K562 (cell line): Measurements from ENCODE around the gene SLC25A11. TPM values are rescaled to one million over a fixed set of nuclear protein-coding genes. Genes with fewer than 3 reads are reported as not detected.

Experiments
- ATAC-seq: fragments of 200-7000 bp; cut with Tn5 transposase; 3 replicates; pipeline ENCODE4 v1.9.1; 2020; ENCODE audit warnings: moderate library complexity
- BruUV-seq: library from RNA; stranded (reverse); fragments of 400-500 nt; replicated peaks from 2 replicates; lab custom pipeline; 2021; lab: Mats Ljungman, UMichigan
- CTCF ChIA-PET: fragments of 300-600 bp; formaldehyde crosslinking; extraction: SDS; loops from one replicate; lab custom pipeline; 2021; ENCODE audit warnings: low intra/inter-chr PET ratio; lab: Yijun Ruan, JAX
- POLR2A ChIA-PET: fragments of 300-600, 350-650 bp; sonication (Branson Sonifier 250); formaldehyde crosslinking; extraction: SDS; loops from one replicate; lab custom pipeline; 2021; ENCODE audit warnings: antibody characterized with exemption, inconsistent platforms; lab: Yijun Ruan, JAX
- DNase-seq, 4 experiments: peaks; one replicate each; pipeline versions ENCODE4 v3.0.0 to v3.0.0-alpha.2; 2011 to 2018; ENCODE audit warnings: low spot score in 3 of 4, mixed read lengths in 3 of 4; ENCODE audit errors: extremely low read depth in 1 of 4
- FAIRE-seq: peaks from 2 replicates; lab custom pipeline; 2011; peaks lifted over from hg19 to GRCh38; lab: Jason Lieb, UNC
- H2AFZ ChIP-seq: 2 replicates; pipeline ENCODE4 v1.6.0; 2011; ENCODE audit warnings: low read depth, low read length, control low read depth, inconsistent platforms
- H3K27ac ChIP-seq: fragments of 200-600 bp; 3 replicates; pipeline ENCODE4 v1.8.0; 2011; ENCODE audit warnings: low read depth, mild to moderate bottlenecking, control low read depth, inconsistent platforms, low read length, moderate library complexity, mixed read lengths; ENCODE audit errors: extremely low read depth
- H3K27me3 ChIP-seq, 2 experiments: fragments of 300-600 bp in 1 of 2; 2 replicates in 1 of 2; 3 replicates in 1 of 2; pipeline versions ENCODE4 v1.6.0 to v1.8.0; 2011; ENCODE audit warnings: inconsistent platforms in 2 of 2, low read length in 2 of 2, mild to moderate bottlenecking in 1 of 2, mixed read lengths in 1 of 2, moderate library complexity in 1 of 2; ENCODE audit not compliant: control insufficient read depth in 2 of 2, insufficient read depth in 2 of 2
- H3K36me3 ChIP-seq: fragments of 300-600 bp; 3 replicates; pipeline ENCODE4 v1.8.0; 2011; ENCODE audit warnings: mild to moderate bottlenecking, low read length, inconsistent platforms; ENCODE audit not compliant: control insufficient read depth, insufficient read depth
- H3K4me1 ChIP-seq, 2 experiments: fragments of 200-600 bp in 1 of 2; replicated peaks in 1 of 2; 2 replicates in 1 of 2; 3 replicates in 1 of 2; pipeline versions ENCODE4 v1.5.1 to v1.8.0; 2011; ENCODE audit warnings: inconsistent platforms in 2 of 2, low read length in 2 of 2, mild to moderate bottlenecking in 1 of 2, mixed read lengths in 1 of 2, moderate library complexity in 1 of 2; ENCODE audit not compliant: control insufficient read depth in 2 of 2, insufficient read depth in 2 of 2
- H3K4me2 ChIP-seq: 2 replicates; pipeline ENCODE4 v1.6.1; 2011; ENCODE audit warnings: low read length, control low read depth, inconsistent platforms, mixed read lengths; ENCODE audit not compliant: insufficient read depth
- H3K4me3 ChIP-seq: fragments of 200-600 bp; sonication (generic), shearing (Covaris generic); 2 replicates; pipeline ENCODE4 v1.5.1; 2016; ENCODE audit warnings: control low read depth, inconsistent platforms
- H3K79me2 ChIP-seq: fragments of 200-600 bp; 3 replicates; pipeline ENCODE4 v1.8.0; 2011; ENCODE audit warnings: low read length, inconsistent platforms; ENCODE audit not compliant: control insufficient read depth, insufficient read depth
- H3K9ac ChIP-seq, 2 experiments: 2 replicates each; pipeline versions ENCODE4 v1.6.0 to v1.6.1; 2011; ENCODE audit warnings: low read depth in 2 of 2, low read length in 2 of 2, control low read depth in 1 of 2, inconsistent platforms in 1 of 2, mild to moderate bottlenecking in 1 of 2, mixed read lengths in 1 of 2; ENCODE audit not compliant: insufficient read depth in 1 of 2
- H3K9me1 ChIP-seq: one replicate; pipeline ENCODE4 v1.6.0; 2011; ENCODE audit warnings: inconsistent platforms, mild to moderate bottlenecking, low read length, moderate library complexity; ENCODE audit not compliant: control insufficient read depth, insufficient read depth
- H3K9me3 ChIP-seq: replicated peaks from 2 replicates; pipeline ENCODE4 v1.5.1; 2011; ENCODE audit warnings: low read depth, low read length, inconsistent platforms; ENCODE audit not compliant: control insufficient read depth, insufficient read depth
- H4K20me1 ChIP-seq: replicated peaks from 2 replicates; pipeline ENCODE4 v1.6.1; 2011; ENCODE audit warnings: low read length, inconsistent platforms, mixed read lengths; ENCODE audit not compliant: control insufficient read depth, insufficient read depth
- CHD2 ChIP-seq: IDR thresholded peaks from 2 replicates; pipeline ENCODE4 v1.6.1; 2011; ENCODE audit warnings: low read depth, low read length
- FOXK2 ChIP-seq, 2 experiments: fragments of 450-650 bp; IDR thresholded peaks in 1 of 2; conservative IDR thresholded peaks in 1 of 2; 2 replicates each; pipeline ENCODE4 v1.6.1; 2016; ENCODE audit warnings: low read depth in 2 of 2, mild to moderate bottlenecking in 1 of 2
- HDAC6 ChIP-seq: IDR thresholded peaks from 2 replicates; pipeline ENCODE4 v1.6.1; 2012; ENCODE audit warnings: low read depth, mild to moderate bottlenecking, control low read depth, inconsistent platforms, low read length, moderate library complexity
- KLF13 ChIP-seq: fragments of 450-650 bp; IDR thresholded peaks from 2 replicates; pipeline ENCODE4 v1.6.1; 2016; ENCODE audit warnings: missing genetic modification characterization, low read depth, mild to moderate bottlenecking, missing compliant biosample characterization, moderate library complexity, borderline replicate concordance
- NR2C1 ChIP-seq, 2 experiments: fragments of 450-650 bp; IDR thresholded peaks; 2 replicates each; pipeline ENCODE4 v1.6.1; 2017; ENCODE audit warnings: mild to moderate bottlenecking in 2 of 2, antibody characterized with exemption in 1 of 2, inconsistent platforms in 1 of 2, missing compliant biosample characterization in 1 of 2, missing genetic modification characterization in 1 of 2
- TAF1 ChIP-seq: IDR thresholded peaks from 2 replicates; pipeline ENCODE4 v1.6.1; 2011; ENCODE audit warnings: mild to moderate bottlenecking, low read length, moderate library complexity; ENCODE audit not compliant: insufficient read depth, control insufficient read depth, severe bottlenecking; ENCODE audit errors: extremely low read depth
- TCFL5 ChIP-seq: fragments of 250-450 bp; sonication (Bioruptor Pico); conservative IDR thresholded peaks from 2 replicates; pipeline ENCODE4 v1.6.1; 2021; ENCODE audit warnings: mild to moderate bottlenecking, moderate library complexity, matching md5 sums
- ZFX ChIP-seq: sonication (generic); formaldehyde crosslinking; IDR thresholded peaks from 2 replicates; pipeline ENCODE4 v1.8.0; 2022; ENCODE audit warnings: mild to moderate bottlenecking, missing genetic modification reagents, moderate library complexity
- WGBS: fragments of 100-300 bp; shearing (Covaris generic); methylation state at CpG from one replicate; pipeline ENCODE4 v1.1.6; 2016; ENCODE audit warnings: low coverage, mixed read lengths; ENCODE audit not compliant: insufficient coverage; ENCODE audit errors: missing lambda C conversion rate; 5-methylcytosine and 5-hydroxymethylcytosine counted together
- in situ Hi-C: fragments of 300-500 bp; cut with MboI; formaldehyde crosslinking; loops from 4 replicates; pipeline ENCODE4 v1.15.0; 2018; ENCODE audit warnings: inconsistent platforms, mixed read lengths
- intact Hi-C: fragments of 100-400 bp; cut with micrococcal nuclease; formaldehyde crosslinking; loops from 2 replicates; pipeline ENCODE4 v1.14.2; 2022
- polyA plus RNA-seq, 8 experiments: library from polyadenylated mRNA; depleted of rRNA in 4 of 8; stranded (reverse) in 5 of 8; unstranded in 3 of 8; fragments of >200 nt; fragmentation: Nextera tagmentation in 2 of 8; fragmentation: Illumina TruSeq in 1 of 8; extraction: Ambion mirVana in 2 of 8; extraction: Trizol in 1 of 8; gene quantifications; 2 replicates each; pipeline versions ENCODE4 v1.2.1 to v1.2.3, GENCODE V29; 2011 to 2014; ENCODE audit warnings: inconsistent platforms in 1 of 8, missing spikeins in 1 of 8
- total RNA-seq, 7 experiments: library from RNA; depleted of rRNA in 6 of 7; stranded (reverse); fragments of >200 nt in 6 of 7; fragmentation: Illumina TruSeq in 2 of 7; extraction: Trizol in 2 of 7; gene quantifications; 2 replicates each; pipeline versions ENCODE4 v1.2.1 to v1.2.3, GENCODE V29; 2011 to 2021; ENCODE audit warnings: low replicate concordance in 1 of 7
- TF ChIP-seq, protein P1 (sequence below), 2 experiments: fragments of 450-650 bp; IDR thresholded peaks; 2 replicates each; pipeline ENCODE4 v1.6.1; 2018; ENCODE audit warnings: mild to moderate bottlenecking in 2 of 2, low read depth in 1 of 2; ENCODE audit not compliant: partially characterized antibody in 2 of 2
- TF ChIP-seq, protein P2 (sequence below): fragments of 250-450 bp; sonication (Bioruptor Pico); IDR thresholded peaks from 2 replicates; pipeline ENCODE4 v1.4.0; 2020; ENCODE audit warnings: borderline replicate concordance

SLC25A11 gene
- total and polyA plus RNA-seq, 9 of the 15 experiments (the other 6 are each of a cell fraction or from before 2014, with no cell fraction given) = 3.1 to 56.7 (median 32.9) TPM

DNA sequence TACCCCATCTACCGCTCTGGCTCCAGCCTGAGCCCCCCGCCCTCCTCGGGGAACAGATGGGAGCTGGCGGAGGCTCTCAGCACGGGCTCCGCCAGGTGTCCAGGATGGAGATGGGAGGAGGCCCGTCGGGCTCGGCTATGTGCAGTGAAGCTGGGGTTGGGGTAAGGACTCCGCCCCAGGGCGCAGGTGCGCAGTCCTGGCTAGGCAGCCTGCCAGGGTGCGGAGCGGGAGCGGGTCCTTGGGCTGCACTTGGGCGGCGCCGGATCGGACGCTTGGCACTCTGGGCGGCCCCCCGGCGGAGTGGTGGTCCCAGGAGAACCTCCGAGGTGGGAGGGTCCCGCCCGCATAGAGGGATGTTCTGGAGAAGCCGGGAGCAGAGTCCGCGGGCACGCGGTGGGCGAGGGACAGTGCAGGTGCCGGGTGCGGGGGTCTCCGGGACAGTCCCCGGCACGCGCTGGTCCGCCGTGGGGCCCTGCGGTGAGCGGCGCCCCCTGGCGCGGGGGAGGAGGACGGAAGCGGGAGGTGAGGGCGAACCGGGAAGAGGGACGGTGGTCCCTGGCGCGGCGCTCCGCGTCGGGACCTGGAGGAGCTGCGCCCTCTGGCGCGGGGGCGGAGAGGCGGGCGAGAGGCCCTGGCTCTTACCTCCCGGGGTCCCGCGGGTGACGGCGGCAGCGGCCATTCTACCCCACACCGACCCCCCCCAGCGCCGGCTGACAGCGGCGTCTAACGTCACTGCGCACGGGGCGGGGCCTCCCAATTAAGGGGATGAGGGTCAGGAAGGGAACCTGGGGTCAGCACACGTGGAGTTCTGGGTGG, 47.3 kb upstream of the SLC25A11 start, which contains the start of gene CAMTA2 (continued):
- TF ChIP-seq, protein P1, sequence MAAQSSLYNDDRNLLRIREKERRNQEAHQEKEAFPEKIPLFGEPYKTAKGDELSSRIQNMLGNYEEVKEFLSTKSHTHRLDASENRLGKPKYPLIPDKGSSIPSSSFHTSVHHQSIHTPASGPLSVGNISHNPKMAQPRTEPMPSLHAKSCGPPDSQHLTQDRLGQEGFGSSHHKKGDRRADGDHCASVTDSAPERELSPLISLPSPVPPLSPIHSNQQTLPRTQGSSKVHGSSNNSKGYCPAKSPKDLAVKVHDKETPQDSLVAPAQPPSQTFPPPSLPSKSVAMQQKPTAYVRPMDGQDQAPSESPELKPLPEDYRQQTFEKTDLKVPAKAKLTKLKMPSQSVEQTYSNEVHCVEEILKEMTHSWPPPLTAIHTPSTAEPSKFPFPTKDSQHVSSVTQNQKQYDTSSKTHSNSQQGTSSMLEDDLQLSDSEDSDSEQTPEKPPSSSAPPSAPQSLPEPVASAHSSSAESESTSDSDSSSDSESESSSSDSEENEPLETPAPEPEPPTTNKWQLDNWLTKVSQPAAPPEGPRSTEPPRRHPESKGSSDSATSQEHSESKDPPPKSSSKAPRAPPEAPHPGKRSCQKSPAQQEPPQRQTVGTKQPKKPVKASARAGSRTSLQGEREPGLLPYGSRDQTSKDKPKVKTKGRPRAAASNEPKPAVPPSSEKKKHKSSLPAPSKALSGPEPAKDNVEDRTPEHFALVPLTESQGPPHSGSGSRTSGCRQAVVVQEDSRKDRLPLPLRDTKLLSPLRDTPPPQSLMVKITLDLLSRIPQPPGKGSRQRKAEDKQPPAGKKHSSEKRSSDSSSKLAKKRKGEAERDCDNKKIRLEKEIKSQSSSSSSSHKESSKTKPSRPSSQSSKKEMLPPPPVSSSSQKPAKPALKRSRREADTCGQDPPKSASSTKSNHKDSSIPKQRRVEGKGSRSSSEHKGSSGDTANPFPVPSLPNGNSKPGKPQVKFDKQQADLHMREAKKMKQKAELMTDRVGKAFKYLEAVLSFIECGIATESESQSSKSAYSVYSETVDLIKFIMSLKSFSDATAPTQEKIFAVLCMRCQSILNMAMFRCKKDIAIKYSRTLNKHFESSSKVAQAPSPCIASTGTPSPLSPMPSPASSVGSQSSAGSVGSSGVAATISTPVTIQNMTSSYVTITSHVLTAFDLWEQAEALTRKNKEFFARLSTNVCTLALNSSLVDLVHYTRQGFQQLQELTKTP (IDR thresholded peaks at IDR 0.05; ENCODE audit: low read depth in 1 of 2, partially characterized antibody in 2 of 2) = no peak

DNA sequence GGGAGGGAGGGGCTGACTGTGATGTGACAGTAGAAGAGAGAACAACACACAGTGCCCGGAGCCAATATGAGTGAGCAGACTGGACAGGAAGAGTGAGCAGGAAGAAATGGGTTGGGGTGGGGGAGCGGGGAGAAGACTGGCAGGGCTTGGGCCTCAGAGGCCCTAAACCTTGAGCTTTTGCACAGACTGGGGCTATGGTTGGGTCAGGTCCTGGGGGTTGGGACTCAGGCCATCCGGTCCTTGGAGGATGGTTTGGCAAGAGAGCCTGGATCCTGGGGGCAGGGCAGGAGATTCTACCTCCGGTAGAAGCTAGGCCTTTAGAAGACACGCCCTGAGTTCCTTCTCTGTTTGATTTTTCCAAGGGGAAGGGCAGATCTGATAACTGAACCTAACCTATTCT, 46.6 kb upstream of the SLC25A11 start:
- WGBS = 26% methylated on average over 4 of the region's 5 CpGs
- H2AFZ ChIP-seq = 0 out of 2 replicates have a peak overlapping the region, but pooled peaks have one; percentile 94
- FAIRE-seq = no peak
- TF ChIP-seq, protein P2, sequence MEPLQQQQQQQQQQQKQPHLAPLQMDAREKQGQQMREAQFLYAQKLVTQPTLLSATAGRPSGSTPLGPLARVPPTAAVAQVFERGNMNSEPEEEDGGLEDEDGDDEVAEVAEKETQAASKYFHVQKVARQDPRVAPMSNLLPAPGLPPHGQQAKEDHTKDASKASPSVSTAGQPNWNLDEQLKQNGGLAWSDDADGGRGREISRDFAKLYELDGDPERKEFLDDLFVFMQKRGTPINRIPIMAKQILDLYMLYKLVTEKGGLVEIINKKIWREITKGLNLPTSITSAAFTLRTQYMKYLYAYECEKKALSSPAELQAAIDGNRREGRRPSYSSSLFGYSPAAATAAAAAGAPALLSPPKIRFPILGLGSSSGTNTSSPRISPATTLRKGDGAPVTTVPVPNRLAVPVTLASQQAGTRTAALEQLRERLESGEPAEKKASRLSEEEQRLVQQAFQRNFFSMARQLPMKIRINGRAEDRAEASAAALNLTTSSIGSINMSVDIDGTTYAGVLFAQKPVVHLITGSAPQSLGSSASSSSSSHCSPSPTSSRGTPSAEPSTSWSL (CRISPR knock-in tag) = no peak
- TF ChIP-seq TCFL5 = no peak
- no peak for TF ChIP-seq KLF13 (tag)
- TF ChIP-seq HDAC6 = no peak
- TF ChIP-seq ZFX (CRISPR knock-in tag) = no peak
- TF ChIP-seq TAF1 = no peak
- no peak for TF ChIP-seq CHD2
- TF ChIP-seq FOXK2 (conservative IDR thresholded peaks at IDR 0.05 in 1 of 2, IDR thresholded peaks at IDR 0.05 in 1 of 2; ENCODE audit: low read depth in 2 of 2) = no peak
- TF ChIP-seq NR2C1 (IDR thresholded peaks at IDR 0.05) = no peak
- TF ChIP-seq NR2C1 (tag; IDR thresholded peaks at IDR 0.05) = no peak

More for the DNA sequence above, 46.6 kb upstream of the SLC25A11 start:
- Histone ChIP-seq H4K20me1 (no peaks in the 10 kb centered on the region), H3K9me1 (no peaks in the 10 kb centered on the region), H3K4me2 (peak overlapping the region; percentile 82), H3K9me3 (no peaks in the 10 kb centered on the region), H3K9ac (peak overlapping the region; percentile 73 to 94), H3K4me3 (peak overlapping the region; percentile 77), H3K79me2 (peaks cover 26% of the 10 kb centered on the region), H3K36me3 (peaks cover 20% of the 10 kb centered on the region), H3K4me1 (peaks cover 10 to 21% of the 10 kb centered on the region in 2 experiments; a peak in 4 of 5 replicates), H3K27me3 (no peaks in the 10 kb centered on the region), H3K27ac (no peak overlapping the region; the same call in 1 of the 3 replicates)
- DNase-seq (no peak), ATAC-seq (no peak; the same call in 2 of the 3 replicates)
- intact Hi-C loops = no loop called here
- ChIA-PET CTCF (interaction anchor here (0.9 kb wide), 2 partner anchors 76 to 77 kb away, joined by 3 read pairs; no protein-coding TSS in a partner anchor), POLR2A (interaction anchor here (0.7 to 2.2 kb wide), 6 partner anchors 9 to 39 kb away, joined by 3 to 8 read pairs (median 4); partner anchors contain the start of genes ENO3, INCA1 and KIF1C)
- in situ Hi-C loops = no loop called here
- BruUV-seq = TSS peak; percentile 44
